SK-N-SH (cell line): Measurements from ENCODE around the gene TMED8. TPM values are rescaled to one million over a fixed set of nuclear protein-coding genes. Genes with fewer than 3 reads are reported as not detected.

ENCODE experiments used
- CTCF ChIA-PET: fragments of 300-600, 350-600 bp; formaldehyde crosslinking; extraction: SDS; loops from one replicate; lab custom pipeline; 2021; lab: Yijun Ruan, JAX
- POLR2A ChIA-PET: fragments of 350-600 bp; sonication (Branson Sonifier 250); formaldehyde crosslinking; extraction: SDS; loops from one replicate; lab custom pipeline; 2020; ENCODE audit warnings: antibody characterized with exemption, inconsistent platforms; lab: Yijun Ruan, JAX
- DNase-seq: peaks from one replicate; pipeline ENCODE4 v3.0.0; 2012
- H2AFZ ChIP-seq: fragments of 200-600 bp; sonication (generic); 2 replicates; pipeline ENCODE4 v1.8.1; 2016; ENCODE audit warnings: antibody characterized with exemption, mild to moderate bottlenecking, low read depth
- H3F3A ChIP-seq: fragments of 200-600 bp; sonication (generic); replicated peaks from 2 replicates; pipeline ENCODE3; 2016; ENCODE audit warnings: antibody characterized with exemption, mild to moderate bottlenecking; ENCODE audit not compliant: insufficient read depth
- H3K27ac ChIP-seq, 2 experiments: fragments of 200-500 bp in 1 of 2; fragments of 200-600 bp in 1 of 2; sonication (Bioruptor generic) in 1 of 2; sonication (generic), shearing (Covaris generic) in 1 of 2; 2 replicates each; pipeline versions ENCODE4 v1.5.1 to v1.6.1; 2014 to 2016; ENCODE audit warnings: low read depth in 2 of 2, inconsistent platforms in 1 of 2, low read length in 1 of 2, mild to moderate bottlenecking in 1 of 2, mixed read lengths in 1 of 2
- H3K27me3 ChIP-seq: fragments of 200-600 bp; sonication (generic), shearing (Covaris generic); 2 replicates; pipeline ENCODE4 v1.6.1; 2016; ENCODE audit warnings: mixed run types; ENCODE audit not compliant: insufficient read depth
- H3K36me3 ChIP-seq, 2 experiments: fragments of 200-500 bp in 1 of 2; fragments of 200-600 bp in 1 of 2; sonication (Bioruptor generic) in 1 of 2; sonication (generic) in 1 of 2; replicated peaks in 1 of 2; 2 replicates each; pipeline versions ENCODE3 to v1.5.1; 2014 to 2016; ENCODE audit warnings: low read length in 1 of 2, mild to moderate bottlenecking in 1 of 2; ENCODE audit not compliant: insufficient read depth in 2 of 2, control insufficient read depth in 1 of 2
- H3K4me1 ChIP-seq, 2 experiments: fragments of 200-500 bp in 1 of 2; fragments of 200-600 bp in 1 of 2; sonication (Bioruptor generic) in 1 of 2; sonication (generic), shearing (Covaris generic) in 1 of 2; 2 replicates each; pipeline versions ENCODE4 v1.5.1 to v1.6.1; 2014 to 2016; ENCODE audit warnings: low read depth in 1 of 2, low read length in 1 of 2, mixed run types in 1 of 2; ENCODE audit not compliant: insufficient read depth in 2 of 2, control insufficient read depth in 1 of 2
- H3K4me2 ChIP-seq: fragments of 200-600 bp; sonication (generic), shearing (Covaris generic); 2 replicates; pipeline ENCODE4 v1.6.1; 2017; ENCODE audit warnings: mixed run types
- H3K4me3 ChIP-seq, 2 experiments: fragments of 200-500 bp in 1 of 2; fragments of 200-600 bp in 1 of 2; sonication (Bioruptor generic) in 1 of 2; sonication (generic), shearing (Covaris generic) in 1 of 2; 2 replicates each; pipeline versions ENCODE4 v1.5.1 to v1.8.1; 2014 to 2016; ENCODE audit warnings: low read depth in 2 of 2, inconsistent platforms in 1 of 2, low read length in 1 of 2, mild to moderate bottlenecking in 1 of 2, mixed read lengths in 1 of 2, moderate library complexity in 1 of 2
- H3K79me2 ChIP-seq: fragments of 200-600 bp; sonication (generic); 2 replicates; pipeline ENCODE4 v1.8.1; 2017; ENCODE audit warnings: mild to moderate bottlenecking; ENCODE audit not compliant: insufficient read depth
- H3K9ac ChIP-seq: fragments of 200-600 bp; sonication (generic); 2 replicates; pipeline ENCODE4 v1.6.1; 2017; ENCODE audit warnings: mixed run types
- H3K9me2 ChIP-seq: fragments of 200-600 bp; sonication (generic); 2 replicates; pipeline ENCODE4 v1.6.1; 2017; ENCODE audit warnings: mixed run types
- H3K9me3 ChIP-seq: fragments of 200-600 bp; sonication (generic); 2 replicates; pipeline ENCODE4 v1.6.1; 2017; ENCODE audit warnings: mixed run types, mild to moderate bottlenecking, moderate library complexity
- H4K20me1 ChIP-seq: fragments of 200-600 bp; sonication (generic); 2 replicates; pipeline ENCODE4 v1.6.1; 2017; ENCODE audit warnings: mild to moderate bottlenecking, mixed run types; ENCODE audit not compliant: insufficient read depth
- ELF1 ChIP-seq: IDR thresholded peaks from 2 replicates; pipeline ENCODE4 v1.4.0; 2012
- EP300 ChIP-seq, 2 experiments: IDR thresholded peaks; 2 replicates each; pipeline versions ENCODE4 v1.4.0 to v1.6.1; 2012; ENCODE audit warnings: borderline replicate concordance in 1 of 2, low read depth in 1 of 2, low read length in 1 of 2
- EZH2phosphoT487 ChIP-seq: fragments of 200-600 bp; sonication (generic); IDR thresholded peaks from 2 replicates; pipeline ENCODE4 v1.6.1; 2017; ENCODE audit warnings: low read depth, mixed run types, mild to moderate bottlenecking, antibody characterized with exemption, moderate library complexity, borderline replicate concordance
- FOSL2 ChIP-seq: IDR thresholded peaks from 2 replicates; pipeline ENCODE4 v1.4.0; 2012; ENCODE audit warnings: low read depth, mild to moderate bottlenecking, moderate library complexity, borderline replicate concordance
- FOXM1 ChIP-seq: IDR thresholded peaks from 2 replicates; pipeline ENCODE4 v1.4.0; 2012; ENCODE audit warnings: low read depth, mild to moderate bottlenecking
- GATA2 ChIP-seq: sonication (generic); formaldehyde crosslinking; IDR thresholded peaks from 2 replicates; pipeline ENCODE4 v1.5.0; 2020; ENCODE audit warnings: mild to moderate bottlenecking, missing genetic modification reagents
- IRF3 ChIP-seq: fragments of 150-350 bp; IDR thresholded peaks from 2 replicates; pipeline ENCODE4 v1.6.1; 2016; ENCODE audit warnings: mild to moderate bottlenecking, low read depth, low read length
- JUND ChIP-seq: IDR thresholded peaks from 2 replicates; pipeline ENCODE4 v1.4.0; 2012
- MXI1 ChIP-seq: IDR thresholded peaks from 2 replicates; pipeline ENCODE4 v1.6.1; 2012; ENCODE audit warnings: mild to moderate bottlenecking, low read depth, low read length, improper control_type of control experiment
- POLR2AphosphoS5 ChIP-seq: IDR thresholded peaks from 2 replicates; pipeline ENCODE4 v1.6.1; 2012; ENCODE audit warnings: low read depth, low read length
- RAD21 ChIP-seq: IDR thresholded peaks from 2 replicates; pipeline ENCODE4 v1.6.1; 2012; ENCODE audit warnings: mild to moderate bottlenecking, low read length
- RXRA ChIP-seq: IDR thresholded peaks from 2 replicates; pipeline ENCODE4 v1.4.0; 2012; ENCODE audit warnings: low read depth, mild to moderate bottlenecking, borderline replicate concordance
- TEAD4 ChIP-seq: IDR thresholded peaks from 2 replicates; pipeline ENCODE4 v1.4.0; 2012; ENCODE audit warnings: mild to moderate bottlenecking, borderline replicate concordance; ENCODE audit not compliant: insufficient read depth
- YY1 ChIP-seq: IDR thresholded peaks from 2 replicates; pipeline ENCODE4 v1.4.0; 2012; ENCODE audit warnings: low read depth, mild to moderate bottlenecking
- WGBS: methylation state at CpG from one replicate; pipeline ENCODE4 v1.1.6; 2017; ENCODE audit warnings: low lambda C conversion rate; 5-methylcytosine and 5-hydroxymethylcytosine counted together
- polyA plus RNA-seq, 3 experiments: library from polyadenylated mRNA; depleted of rRNA; stranded (reverse); fragments of >200 nt; gene quantifications; 2 replicates each; pipeline ENCODE4 v1.2.3, GENCODE V29; 2012
- TF ChIP-seq, protein P1 (sequence below): fragments of 150-350 bp; IDR thresholded peaks from 2 replicates; pipeline ENCODE4 v1.6.1; 2017; ENCODE audit warnings: antibody characterized with exemption, low read length, low read depth, borderline replicate concordance
- TF ChIP-seq, protein P2 (sequence below): IDR thresholded peaks from 2 replicates; pipeline ENCODE4 v1.4.0; 2012; ENCODE audit warnings: low read depth, borderline replicate concordance
- TF ChIP-seq, protein P3 (sequence below): IDR thresholded peaks from 2 replicates; pipeline ENCODE4; 2012

Gene TMED8
- polyA plus RNA-seq, 1 of the 3 experiments (the other 2 are of a cell fraction) = 2.3 TPM

- H3K4me1 ChIP-seq = peaks cover 7 to 25% of the 10 kb centered on the region in 2 experiments; a peak in 3 of 4 replicates
- no peaks in the 10 kb centered on the region for H3K9me3 ChIP-seq
- WGBS = 0% methylated on average over 1 of the region's 1 CpG
- H3F3A ChIP-seq = peaks cover 3% of the 10 kb centered on the region
- CTCF ChIA-PET = interaction anchor here (0.6 to 8.0 kb wide), 56 partner anchors 9 to 504 kb away, joined by 3 to 143 read pairs (median 4); partner anchors contain the start of genes NGB, TMEM63C and ZDHHC22
- POLR2A ChIA-PET = interaction anchor here (0.8 to 0.9 kb wide), 2 partner anchors 12 to 61 kb away, joined by 4 read pairs; partner anchors contain the start of genes SAMD15 and TMED8
- H4K20me1 ChIP-seq = peaks cover 9% of the 10 kb centered on the region
- no peak overlapping the region for H2AFZ ChIP-seq
- no peaks in the 10 kb centered on the region for H3K9me2 ChIP-seq
- H3K36me3 ChIP-seq = peaks cover 2% of the 10 kb centered on the region in 2 experiments
- H3K27me3 ChIP-seq = no peaks in the 10 kb centered on the region
- TF ChIP-seq RXRA (no peak), RAD21 (no peak), TEAD4 (no peak)
- TF ChIP-seq, protein P1, sequence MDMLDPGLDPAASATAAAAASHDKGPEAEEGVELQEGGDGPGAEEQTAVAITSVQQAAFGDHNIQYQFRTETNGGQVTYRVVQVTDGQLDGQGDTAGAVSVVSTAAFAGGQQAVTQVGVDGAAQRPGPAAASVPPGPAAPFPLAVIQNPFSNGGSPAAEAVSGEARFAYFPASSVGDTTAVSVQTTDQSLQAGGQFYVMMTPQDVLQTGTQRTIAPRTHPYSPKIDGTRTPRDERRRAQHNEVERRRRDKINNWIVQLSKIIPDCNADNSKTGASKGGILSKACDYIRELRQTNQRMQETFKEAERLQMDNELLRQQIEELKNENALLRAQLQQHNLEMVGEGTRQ = no peak
- no peak overlapping the region; a peak in 1 of 4 replicates for H3K4me3 ChIP-seq
- H3K79me2 ChIP-seq = peaks cover 41% of the 10 kb centered on the region
- H3K9ac ChIP-seq = no peak overlapping the region
- H3K4me2 ChIP-seq = no peak overlapping the region
- no peak for DNase-seq
- H3K27ac ChIP-seq = no peak overlapping the region
Observed at GRCh38 chr14:77316195-77316505, 60.7 kb downstream of the TMED8 start.

- Histone ChIP-seq H3K27ac (peak overlapping the region in 1 of 2 experiments; percentile 36; a peak in 1 of 4 replicates), H3K9me3 (no peaks in the 10 kb centered on the region), H3K4me2 (no peak overlapping the region), H3K4me1 (peaks cover 7 to 25% of the 10 kb centered on the region in 2 experiments; a peak in 3 of 4 replicates), H3K9me2 (no peaks in the 10 kb centered on the region), H3F3A (no peaks in the 10 kb centered on the region), H4K20me1 (peaks cover 9% of the 10 kb centered on the region), H2AFZ (no peak overlapping the region), H3K27me3 (no peaks in the 10 kb centered on the region), H3K4me3 (no peak overlapping the region), H3K79me2 (peaks cover 39% of the 10 kb centered on the region), H3K9ac (no peak overlapping the region), H3K36me3 (peaks cover 2 to 4% of the 10 kb centered on the region in 2 experiments)
- no peak for DNase-seq
- POLR2A ChIA-PET = no interaction called here
- WGBS = 91% methylated on average over 10 of the region's 10 CpGs
- CTCF ChIA-PET = interaction anchor here (0.6 to 8.0 kb wide), 29 partner anchors 8 to 442 kb away, joined by 3 to 143 read pairs (median 5); partner anchors contain the start of genes SAMD15 and ZDHHC22
- no peak for TF ChIP-seq EP300 (IDR thresholded peaks at IDR 0.05; ENCODE audit: borderline replicate concordance in 1 of 2, low read depth in 1 of 2, low read length in 1 of 2)
- no peak for TF ChIP-seq IRF3
- TF ChIP-seq, protein P2, sequence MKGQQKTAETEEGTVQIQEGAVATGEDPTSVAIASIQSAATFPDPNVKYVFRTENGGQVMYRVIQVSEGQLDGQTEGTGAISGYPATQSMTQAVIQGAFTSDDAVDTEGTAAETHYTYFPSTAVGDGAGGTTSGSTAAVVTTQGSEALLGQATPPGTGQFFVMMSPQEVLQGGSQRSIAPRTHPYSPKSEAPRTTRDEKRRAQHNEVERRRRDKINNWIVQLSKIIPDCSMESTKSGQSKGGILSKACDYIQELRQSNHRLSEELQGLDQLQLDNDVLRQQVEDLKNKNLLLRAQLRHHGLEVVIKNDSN = no peak
- no peak for TF ChIP-seq POLR2AphosphoS5
- TF ChIP-seq ELF1 = no peak
- TF ChIP-seq GATA2 = no peak
- TF ChIP-seq JUND = no peak
- no peak for TF ChIP-seq RAD21
- TF ChIP-seq FOXM1 = no peak
- no peak for TF ChIP-seq EZH2phosphoT487
- TF ChIP-seq RXRA = no peak
- TF ChIP-seq YY1 = no peak
- TF ChIP-seq, protein P3, sequence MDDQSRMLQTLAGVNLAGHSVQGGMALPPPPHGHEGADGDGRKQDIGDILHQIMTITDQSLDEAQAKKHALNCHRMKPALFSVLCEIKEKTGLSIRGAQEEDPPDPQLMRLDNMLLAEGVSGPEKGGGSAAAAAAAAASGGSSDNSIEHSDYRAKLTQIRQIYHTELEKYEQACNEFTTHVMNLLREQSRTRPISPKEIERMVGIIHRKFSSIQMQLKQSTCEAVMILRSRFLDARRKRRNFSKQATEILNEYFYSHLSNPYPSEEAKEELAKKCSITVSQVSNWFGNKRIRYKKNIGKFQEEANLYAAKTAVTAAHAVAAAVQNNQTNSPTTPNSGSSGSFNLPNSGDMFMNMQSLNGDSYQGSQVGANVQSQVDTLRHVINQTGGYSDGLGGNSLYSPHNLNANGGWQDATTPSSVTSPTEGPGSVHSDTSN = no peak
- TF ChIP-seq FOSL2 = no peak
- no peak for TF ChIP-seq MXI1
Observed at GRCh38 chr14:77314539-77315457, 62.1 kb downstream of the TMED8 start.
